HG03342 (cell line): Measurements from ENCODE around the gene SLC22A15.
"Not testable (repeated sequence)": the region's sequence is repeated elsewhere in the genome, so short reads cannot be mapped to it uniquely, and the experiment has no call there.

Source experiments
- ATAC-seq: cut with Tn5 transposase; IDR thresholded peaks from one replicate; pipeline ENCODE4 v1.9.1; 2021; ENCODE audit warnings: mild to moderate bottlenecking, moderate library complexity; ENCODE audit not compliant: unreplicated experiment

The SLC22A15 gene

GRCh38 chr1:116031302-116031835, 55.1 kb downstream of the SLC22A15 start:
- ATAC-seq = no peak

- no peak for ATAC-seq
Observed at GRCh38 chr1:116033322-116033721, 57.0 kb downstream of the SLC22A15 start.

GRCh38 chr1:116036255-116036654, 59.9 kb downstream of the SLC22A15 start:
- no peak for ATAC-seq

GRCh38 chr1:116038679-116039078, 62.4 kb downstream of the SLC22A15 start:
- ATAC-seq = no peak

GRCh38 chr1:116044071-116044470, 67.8 kb downstream of the SLC22A15 start:
- no peak for ATAC-seq

- ATAC-seq = not testable (repeated sequence)
Observed at GRCh38 chr1:116046933-116047332, 70.6 kb downstream of the SLC22A15 start.

GRCh38 chr1:116051896-116052295, 75.6 kb downstream of the SLC22A15 start:
- ATAC-seq = not testable (repeated sequence)

- no peak for ATAC-seq
Observed at GRCh38 chr1:116062201-116062600, 85.9 kb downstream of the SLC22A15 start.

GRCh38 chr1:116064616-116065015, 88.3 kb downstream of the SLC22A15 start:
- ATAC-seq = no peak

GRCh38 chr1:116066868-116067565, 90.7 kb downstream of the SLC22A15 start:
- no peak for ATAC-seq

- no peak for ATAC-seq
Observed at GRCh38 chr1:116067566-116067890, 91.2 kb downstream of the SLC22A15 start.

GRCh38 chr1:116075575-116075974, 99.3 kb downstream of the SLC22A15 start:
- ATAC-seq = no peak

- ATAC-seq = no peak
Observed at GRCh38 chr1:116075990-116076389, 99.7 kb downstream of the SLC22A15 start.

- no peak for ATAC-seq
Observed at GRCh38 chr1:116076831-116077230, 100.5 kb downstream of the SLC22A15 start.

GRCh38 chr1:116078699-116079223, 102.4 kb downstream of the SLC22A15 start:
- ATAC-seq = no peak

- ATAC-seq = no peak
Observed at GRCh38 chr1:116087628-116088027, 111.3 kb downstream of the SLC22A15 start.

- no peak for ATAC-seq
Observed at GRCh38 chr1:116089870-116090269, 113.6 kb downstream of the SLC22A15 start.

- ATAC-seq = no peak
Observed at GRCh38 chr1:116091083-116091482, 114.8 kb downstream of the SLC22A15 start.

GRCh38 chr1:116092752-116093489, 116.6 kb downstream of the SLC22A15 start:
- ATAC-seq = no peak

- no peak for ATAC-seq
Observed at GRCh38 chr1:116095027-116095426, 118.7 kb downstream of the SLC22A15 start.

- ATAC-seq = no peak
Observed at GRCh38 chr1:116096013-116096618, 119.8 kb downstream of the SLC22A15 start.

GRCh38 chr1:116097626-116098025, 121.3 kb downstream of the SLC22A15 start:
- no peak for ATAC-seq
